ENCODE measurements around the gene RBL2.

The RBL2 gene

DNA sequence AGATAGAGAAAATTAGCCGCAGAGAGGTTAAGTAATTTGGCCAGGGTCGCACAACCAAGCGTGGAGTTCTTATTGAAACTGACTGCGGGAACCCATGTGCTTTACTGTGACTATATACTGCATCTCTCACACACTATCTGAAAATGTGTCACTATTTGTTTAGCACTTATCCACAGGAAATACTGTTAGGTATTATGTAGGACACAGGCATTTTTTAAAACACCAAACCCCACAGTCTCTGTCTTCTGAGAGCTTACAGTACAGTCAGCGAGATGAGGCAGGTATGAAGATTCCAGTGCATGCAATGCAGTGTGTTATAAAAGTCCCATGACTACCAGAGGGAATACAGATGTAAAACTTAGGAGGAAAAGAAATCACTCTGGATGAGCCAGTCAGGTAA lies 11.3 kb downstream of the RBL2 start:
- no peak overlapping the region for H3K27ac ChIP-seq
- no peak for DNase-seq (ENCODE audit: low read depth, low spot score)
- no peaks in the 10 kb centered on the region; the same call in 1 of the 2 replicates for H3K36me3 ChIP-seq (ENCODE audit: insufficient read depth, low read length)
- H3K4me3 ChIP-seq: no peak overlapping the region
- TF ChIP-seq FOXP2 (optimal IDR thresholded peaks at IDR 0.05; ENCODE audit: control extremely low read depth, extremely low read length, insufficient read depth) (no peak), POLR2AphosphoS5 (IDR thresholded peaks at IDR 0.05; ENCODE audit: borderline replicate concordance, low read depth, low read length) (no peak), EZH2 (IDR thresholded peaks at IDR 0.05) (no peak)
- no peak overlapping the region for H3K9ac ChIP-seq (ENCODE audit: insufficient read length)
- no peaks in the 10 kb centered on the region for H3K9me3 ChIP-seq (ENCODE audit: low read depth, low read length)

DNA sequence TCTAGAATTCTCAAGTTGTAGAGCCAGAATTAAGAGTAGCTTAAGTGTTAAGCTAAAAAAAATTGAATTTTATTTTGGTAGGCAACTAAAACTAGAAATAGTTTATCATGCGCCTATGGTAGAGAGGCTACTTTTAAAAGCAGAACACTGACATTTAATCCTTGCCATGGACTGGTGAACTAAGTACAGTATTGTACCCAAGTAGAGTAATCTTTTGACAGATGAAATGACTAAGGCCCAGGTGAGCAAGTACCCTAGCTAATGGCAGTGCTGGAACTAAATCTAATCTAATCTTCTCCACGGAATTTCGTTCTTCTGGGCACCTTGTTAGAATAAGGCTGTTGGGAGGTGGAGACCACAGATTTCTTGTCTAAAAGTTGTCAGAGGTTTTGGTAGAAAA lies 11.8 kb downstream of the RBL2 start:
- Histone ChIP-seq H3K36me3 (ENCODE audit: insufficient read depth, low read length) (no peaks in the 10 kb centered on the region; the same call in 1 of the 2 replicates), H3K9ac (ENCODE audit: insufficient read length) (no peak overlapping the region), H3K4me3 (no peak overlapping the region), H3K27ac (no peak overlapping the region), H3K9me3 (ENCODE audit: low read depth, low read length) (no peaks in the 10 kb centered on the region)
- no peak for DNase-seq (ENCODE audit: low read depth, low spot score)
- TF ChIP-seq FOXP2 (optimal IDR thresholded peaks at IDR 0.05; ENCODE audit: control extremely low read depth, extremely low read length, insufficient read depth) (no peak), POLR2AphosphoS5 (IDR thresholded peaks at IDR 0.05; ENCODE audit: borderline replicate concordance, low read depth, low read length) (no peak), EZH2 (IDR thresholded peaks at IDR 0.05) (no peak)

DNA sequence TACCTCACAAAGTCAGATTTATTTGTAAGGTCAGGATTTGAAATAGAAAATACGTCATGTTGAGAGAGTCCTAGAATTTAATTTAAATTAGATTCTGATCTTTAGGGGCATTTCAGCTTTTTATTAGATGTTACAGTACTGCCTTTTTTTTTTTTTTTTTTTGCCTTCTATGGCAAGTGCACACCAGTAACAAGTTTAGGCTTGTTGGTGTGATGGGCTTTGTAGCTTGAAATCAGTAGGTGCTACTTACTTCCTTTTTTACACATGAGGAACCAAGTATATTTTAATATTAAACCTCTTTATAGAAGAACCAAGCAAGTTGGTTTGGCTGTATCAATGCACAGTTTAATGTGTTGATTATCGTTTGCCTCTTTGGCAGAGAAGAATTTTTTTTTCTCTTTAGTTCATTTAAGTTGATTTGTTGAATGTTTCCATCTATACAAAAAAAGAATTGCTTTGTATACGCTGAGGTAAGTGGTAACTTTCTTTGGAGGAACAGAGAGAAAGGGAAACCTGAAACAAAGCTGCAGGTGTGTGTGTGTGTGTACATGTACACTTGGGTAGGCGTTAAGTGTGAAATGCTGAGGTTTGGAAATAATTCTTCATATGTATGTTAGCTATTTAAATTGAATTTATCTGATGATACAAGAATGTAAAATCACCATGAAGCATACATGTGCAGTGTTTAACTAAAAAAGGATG lies 15.7 kb downstream of the RBL2 start:
- H3K36me3 ChIP-seq (ENCODE audit: insufficient read depth, low read length): no peaks in the 10 kb centered on the region

DNA sequence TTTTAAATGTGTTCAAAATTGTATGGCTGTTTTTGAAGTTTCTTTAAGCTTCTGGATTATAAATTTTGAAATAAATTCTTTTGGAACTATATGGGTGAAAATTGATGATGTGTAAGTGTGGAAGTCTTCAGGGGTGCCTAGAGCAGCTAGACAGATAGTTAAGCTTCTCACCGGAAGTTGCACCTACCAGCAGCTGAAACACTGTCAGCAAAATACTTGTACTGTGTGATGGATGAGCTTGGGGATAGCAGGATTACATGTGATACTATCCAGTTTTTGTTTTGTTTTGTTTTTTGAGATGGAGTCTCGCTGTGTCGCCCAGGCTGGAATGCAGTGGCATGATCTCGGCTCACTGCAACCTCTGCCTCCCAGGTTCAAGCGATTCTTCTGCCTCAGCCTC lies 19.7 kb downstream of the RBL2 start:
- Histone ChIP-seq H3K4me3 (no peak overlapping the region), H3K36me3 (ENCODE audit: insufficient read depth, low read length) (no peaks in the 10 kb centered on the region), H3K9me3 (ENCODE audit: low read depth, low read length) (no peaks in the 10 kb centered on the region), H3K9ac (ENCODE audit: insufficient read length) (no peak overlapping the region), H3K27ac (no peak overlapping the region)
- TF ChIP-seq EZH2 (IDR thresholded peaks at IDR 0.05) (no peak), POLR2AphosphoS5 (IDR thresholded peaks at IDR 0.05; ENCODE audit: borderline replicate concordance, low read depth, low read length) (no peak), FOXP2 (optimal IDR thresholded peaks at IDR 0.05; ENCODE audit: control extremely low read depth, extremely low read length, insufficient read depth) (no peak)
- DNase-seq (ENCODE audit: low read depth, low spot score): no peak

More for the DNA sequence above, 15.7 kb downstream of the RBL2 start:
- no peak overlapping the region for H3K27ac ChIP-seq
- no peak for DNase-seq (ENCODE audit: low read depth, low spot score)
- H3K9me3 ChIP-seq (ENCODE audit: low read depth, low read length): no peaks in the 10 kb centered on the region
- no peak overlapping the region for H3K4me3 ChIP-seq
- H3K9ac ChIP-seq (ENCODE audit: insufficient read length): no peak overlapping the region
- TF ChIP-seq FOXP2 (optimal IDR thresholded peaks at IDR 0.05; ENCODE audit: control extremely low read depth, extremely low read length, insufficient read depth): no peak
- no peak for TF ChIP-seq POLR2AphosphoS5 (IDR thresholded peaks at IDR 0.05; ENCODE audit: borderline replicate concordance, low read depth, low read length)
- no peak for TF ChIP-seq EZH2 (IDR thresholded peaks at IDR 0.05)

DNA sequence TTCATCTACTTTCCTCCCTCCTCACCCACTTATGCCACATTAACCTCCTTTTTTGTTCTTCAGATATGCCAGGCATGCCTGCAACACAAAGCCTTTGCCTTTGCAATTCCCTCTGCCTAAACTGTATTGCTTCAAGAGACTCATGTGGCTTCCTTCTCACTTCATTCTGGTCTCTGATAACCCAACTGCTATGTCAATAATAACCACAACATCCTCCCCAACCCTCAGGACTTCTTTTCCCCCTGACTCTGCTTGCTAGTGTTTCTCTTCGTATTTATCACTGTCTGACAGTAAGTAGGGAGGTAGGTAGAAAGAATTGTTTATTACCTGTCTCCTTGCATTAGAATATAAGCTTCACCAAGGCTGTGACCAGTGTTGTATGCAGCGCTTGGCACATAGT lies 22.4 kb downstream of the RBL2 start:
- no peak overlapping the region for H3K9ac ChIP-seq (ENCODE audit: insufficient read length)
- peaks cover 10% of the 10 kb centered on the region; the same call in 1 of the 2 replicates for H3K36me3 ChIP-seq (ENCODE audit: insufficient read depth, low read length)
- H3K9me3 ChIP-seq (ENCODE audit: low read depth, low read length): no peaks in the 10 kb centered on the region
- H3K4me3 ChIP-seq: no peak overlapping the region
- DNase-seq (ENCODE audit: low read depth, low spot score): no peak
- no peak overlapping the region for H3K27ac ChIP-seq
- TF ChIP-seq POLR2AphosphoS5 (IDR thresholded peaks at IDR 0.05; ENCODE audit: borderline replicate concordance, low read depth, low read length) (no peak), EZH2 (IDR thresholded peaks at IDR 0.05) (no peak), FOXP2 (optimal IDR thresholded peaks at IDR 0.05; ENCODE audit: control extremely low read depth, extremely low read length, insufficient read depth) (no peak)

DNA sequence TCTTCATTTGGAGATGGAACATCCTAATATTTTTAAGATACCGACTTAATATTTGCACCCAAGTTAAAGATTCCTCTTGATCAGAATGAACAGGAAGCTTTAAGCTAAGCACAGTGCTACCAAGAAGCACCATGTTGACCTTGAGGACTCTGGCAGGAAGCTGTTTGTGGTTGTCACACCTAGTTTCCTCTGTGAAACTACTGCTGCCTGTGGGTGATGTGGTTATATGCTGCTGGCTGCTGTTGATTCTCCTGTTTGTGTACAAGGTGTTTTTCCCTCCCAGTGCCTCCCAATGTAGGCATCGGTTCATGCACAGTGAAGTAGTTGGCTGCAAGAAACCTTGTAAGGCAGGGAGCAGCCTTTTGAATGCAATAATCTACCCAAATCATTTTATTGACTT lies 23.4 kb downstream of the RBL2 start:
- no peaks in the 10 kb centered on the region for H3K9me3 ChIP-seq (ENCODE audit: low read depth, low read length)
- TF ChIP-seq POLR2AphosphoS5 (IDR thresholded peaks at IDR 0.05; ENCODE audit: borderline replicate concordance, low read depth, low read length): no peak
- H3K27ac ChIP-seq: no peak overlapping the region
- H3K9ac ChIP-seq (ENCODE audit: insufficient read length): no peak overlapping the region
- peaks cover 16% of the 10 kb centered on the region; the same call in 1 of the 2 replicates for H3K36me3 ChIP-seq (ENCODE audit: insufficient read depth, low read length)
- no peak for DNase-seq (ENCODE audit: low read depth, low spot score)
- H3K4me3 ChIP-seq: no peak overlapping the region

DNA sequence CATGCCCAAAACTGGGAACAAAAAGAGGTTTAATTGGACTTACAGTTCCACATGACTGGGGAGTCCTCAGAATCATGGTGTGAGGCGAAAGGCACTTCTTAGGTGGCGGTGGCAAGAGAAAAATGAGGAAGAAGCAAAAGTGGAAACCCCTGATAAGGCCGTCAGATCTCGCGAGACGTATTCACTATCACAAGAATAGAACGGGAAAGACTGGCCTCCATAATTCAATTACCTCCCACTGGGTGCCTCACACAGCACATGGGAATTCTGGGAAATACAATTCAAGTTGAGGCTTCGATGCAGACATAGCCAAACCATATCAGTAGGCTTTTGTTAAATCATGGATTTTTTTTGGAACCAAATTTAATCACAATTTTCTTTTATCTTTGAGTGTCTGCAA lies 24.4 kb downstream of the RBL2 start:
- peaks cover 16% of the 10 kb centered on the region; the same call in 1 of the 2 replicates for H3K36me3 ChIP-seq (ENCODE audit: insufficient read depth, low read length)
- no peak overlapping the region for H3K27ac ChIP-seq
- no peak for DNase-seq (ENCODE audit: low read depth, low spot score)

DNA sequence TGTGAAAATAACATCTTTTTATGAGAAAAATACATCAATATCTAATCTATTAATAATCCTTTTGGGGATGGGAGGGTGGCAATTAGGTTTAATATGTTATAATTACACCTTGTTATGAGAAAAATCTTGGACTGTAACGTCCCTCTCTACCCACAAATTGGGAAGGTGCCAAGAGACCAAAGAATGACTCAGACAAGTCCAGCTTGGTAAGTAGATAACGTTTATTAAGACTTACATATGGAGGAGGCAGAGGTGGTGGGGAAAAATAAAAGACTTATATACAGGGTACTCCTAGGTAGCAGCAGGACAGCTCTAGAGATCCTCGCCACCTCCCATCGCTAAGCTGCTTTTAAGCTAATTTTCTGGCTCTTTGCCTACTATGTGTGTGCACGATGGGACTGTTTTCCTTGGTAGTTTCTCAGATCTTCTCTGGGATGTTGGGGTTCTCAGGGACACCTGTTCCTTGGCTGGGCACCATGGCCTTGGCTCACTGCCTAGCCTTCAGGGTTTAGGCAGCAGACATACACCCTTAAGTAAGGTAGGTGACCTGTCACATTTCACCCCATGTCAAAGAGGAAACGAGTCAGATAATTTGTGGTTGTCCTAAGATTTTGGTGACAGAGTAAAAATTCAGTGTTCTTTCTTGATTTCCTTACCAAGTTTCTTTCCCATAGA lies 31.5 kb downstream of the RBL2 start:
- Histone ChIP-seq H3K9ac (ENCODE audit: insufficient read length) (no peak overlapping the region), H3K36me3 (ENCODE audit: insufficient read depth, low read length) (peaks cover 7% of the 10 kb centered on the region; the same call in 1 of the 2 replicates), H3K4me3 (no peak overlapping the region), H3K27ac (no peak overlapping the region), H3K9me3 (ENCODE audit: low read depth, low read length) (no peaks in the 10 kb centered on the region)
- DNase-seq (ENCODE audit: low read depth, low spot score): no peak
- TF ChIP-seq EZH2 (IDR thresholded peaks at IDR 0.05) (no peak), POLR2AphosphoS5 (IDR thresholded peaks at IDR 0.05; ENCODE audit: borderline replicate concordance, low read depth, low read length) (no peak), FOXP2 (optimal IDR thresholded peaks at IDR 0.05; ENCODE audit: control extremely low read depth, extremely low read length, insufficient read depth) (no peak)

More for the DNA sequence above, 24.4 kb downstream of the RBL2 start:
- H3K9me3 ChIP-seq (ENCODE audit: low read depth, low read length): no peaks in the 10 kb centered on the region
- H3K9ac ChIP-seq (ENCODE audit: insufficient read length): no peak overlapping the region
- H3K4me3 ChIP-seq: no peak overlapping the region
- TF ChIP-seq FOXP2 (optimal IDR thresholded peaks at IDR 0.05; ENCODE audit: control extremely low read depth, extremely low read length, insufficient read depth) (no peak), POLR2AphosphoS5 (IDR thresholded peaks at IDR 0.05; ENCODE audit: borderline replicate concordance, low read depth, low read length) (no peak), EZH2 (IDR thresholded peaks at IDR 0.05) (no peak)

Measured in SK-N-MC (cell line).